Liver (tissue), 3 donors: ENCODE measurements around the gene COA8.

ENCODE experiments used
- ATF3 ChIP-seq: IDR thresholded peaks from 2 replicates; pipeline ENCODE4 v1.6.1; 2016; ENCODE audit warnings: antibody characterized with exemption
- CTCF ChIP-seq: fragments of 150-350 bp; IDR thresholded peaks from 2 replicates; pipeline ENCODE4 v1.5.1; 2017; ENCODE audit warnings: improper control_type of control experiment, low read depth, low read length; ENCODE audit not compliant: missing input control
- EGR1 ChIP-seq, 2 donors: IDR thresholded peaks; 2 replicates each; pipeline ENCODE4 v1.6.1; 2016 to 2018; ENCODE audit warnings: antibody characterized with exemption in 2 of 2, low read depth in 2 of 2
- GABPA ChIP-seq, 2 donors: IDR thresholded peaks in 1 of 2; conservative IDR thresholded peaks in 1 of 2; 2 replicates each; pipeline ENCODE4 v1.6.1; 2016; ENCODE audit warnings: antibody characterized with exemption in 2 of 2, mild to moderate bottlenecking in 1 of 2, moderate library complexity in 1 of 2
- JUND ChIP-seq, 2 donors: IDR thresholded peaks; 2 replicates each; pipeline ENCODE4 v1.6.1; 2016; ENCODE audit warnings: antibody characterized with exemption in 2 of 2
- MAX ChIP-seq: IDR thresholded peaks from 2 replicates; pipeline ENCODE4 v1.6.1; 2016; ENCODE audit warnings: antibody characterized with exemption
- RAD21 ChIP-seq, 2 donors: IDR thresholded peaks; 2 replicates each; pipeline ENCODE4 v1.6.1; 2016; ENCODE audit warnings: antibody characterized with exemption in 2 of 2, mild to moderate bottlenecking in 2 of 2
- REST ChIP-seq: IDR thresholded peaks from 2 replicates; pipeline ENCODE4 v1.6.1; 2016; ENCODE audit warnings: antibody characterized with exemption, mild to moderate bottlenecking
- SP1 ChIP-seq: IDR thresholded peaks from 2 replicates; pipeline ENCODE4 v1.6.1; 2018; ENCODE audit warnings: antibody characterized with exemption, mild to moderate bottlenecking
- TAF1 ChIP-seq: conservative IDR thresholded peaks from 2 replicates; pipeline ENCODE4 v1.6.1; 2016; ENCODE audit warnings: antibody characterized with exemption, mild to moderate bottlenecking
- YY1 ChIP-seq: IDR thresholded peaks from 2 replicates; pipeline ENCODE4 v1.6.1; 2016; ENCODE audit warnings: antibody characterized with exemption, mild to moderate bottlenecking
- ZBTB33 ChIP-seq: IDR thresholded peaks from 2 replicates; pipeline ENCODE4 v1.6.1; 2016; ENCODE audit warnings: antibody characterized with exemption
- donor health status: healthy.
- donor health status: healthy.

- TF ChIP-seq ZBTB33 (no peak), RAD21 (IDR thresholded peaks at IDR 0.05) (no peak), JUND (IDR thresholded peaks at IDR 0.05) (no peak), GABPA (IDR thresholded peaks at IDR 0.05 in 1 of 2, conservative IDR thresholded peaks at IDR 0.05 in 1 of 2) (no peak), YY1 (no peak), MAX (no peak), CTCF (no peak), ATF3 (no peak), EGR1 (IDR thresholded peaks at IDR 0.05; ENCODE audit: low read depth in 2 of 2) (no peak), SP1 (no peak), REST (no peak), TAF1 (no peak)
Observed at GRCh38 chr14:103561381-103562178, 1.2 kb upstream of the COA8 start.
